NCI-H2227 (cell line): ENCODE data around the gene RIN3.

Source experiments
- DNase-seq: peaks from one replicate; lab custom pipeline; 2025; ENCODE audit not compliant: unreplicated experiment; lab: John Stamatoyannopoulos, UW

Gene RIN3

GRCh38 chr14:92573761-92574498 is 60.3 kb downstream of the RIN3 start:
- no peak for DNase-seq

DNA sequence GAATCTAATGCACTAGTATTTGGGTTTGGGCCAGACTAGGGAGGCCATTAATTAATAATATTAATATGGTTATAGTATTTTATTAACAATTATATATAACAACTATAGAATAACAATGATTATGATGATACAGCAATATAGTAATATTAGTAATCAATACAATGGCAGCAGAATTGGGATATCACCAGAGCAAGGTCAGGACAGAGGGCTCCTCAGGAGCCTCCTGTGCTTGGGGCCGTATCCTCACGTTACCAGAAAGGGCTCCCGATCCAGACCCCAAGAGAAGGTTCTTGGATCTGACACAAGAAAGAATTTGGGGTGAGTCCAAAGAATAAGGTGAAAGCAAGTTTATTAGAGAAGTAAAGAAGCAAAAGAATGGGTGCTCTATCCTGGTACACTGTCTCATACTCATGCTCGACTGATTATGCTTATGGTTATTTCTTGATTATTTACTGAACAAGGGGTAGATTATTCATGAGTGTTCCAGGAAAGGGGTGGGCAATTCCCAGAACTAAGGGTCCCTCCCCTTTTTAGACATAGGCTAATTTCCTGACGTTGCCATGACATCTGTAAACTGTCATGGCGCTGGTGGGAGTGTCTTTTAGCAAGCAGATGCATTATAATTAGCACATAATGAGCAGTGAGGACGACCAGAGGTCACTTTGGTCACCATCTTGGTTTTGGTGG is 61.6 kb downstream of the RIN3 start:
- DNase-seq: no peak

DNA sequence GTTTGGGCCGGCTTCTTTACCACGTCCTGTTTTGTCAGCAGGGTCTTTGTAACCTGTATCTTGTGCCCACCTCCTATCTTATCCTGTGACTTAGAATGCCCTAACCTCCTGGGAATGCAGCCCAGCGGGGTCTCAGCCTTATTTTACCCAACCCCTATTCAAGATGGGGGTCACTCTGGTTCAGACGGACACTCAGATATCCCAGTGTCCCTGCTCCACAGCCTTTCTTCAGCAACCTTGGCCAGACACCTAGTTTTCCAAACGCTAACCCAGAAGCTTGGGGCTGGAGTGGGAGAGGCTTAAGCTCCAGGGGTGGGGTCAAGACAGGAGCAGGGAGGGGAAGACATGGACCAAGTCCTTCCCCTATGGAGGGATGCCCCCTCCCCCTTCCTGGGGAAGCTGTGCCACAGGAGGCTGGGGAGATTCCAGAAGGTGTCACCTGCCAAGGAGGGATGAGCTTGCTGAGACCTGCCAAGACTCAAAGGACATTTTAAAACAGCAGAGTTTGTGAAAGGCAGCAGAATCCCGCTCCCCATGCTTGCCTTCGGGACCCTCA is 62.2 kb downstream of the RIN3 start:
- DNase-seq: no peak

DNA sequence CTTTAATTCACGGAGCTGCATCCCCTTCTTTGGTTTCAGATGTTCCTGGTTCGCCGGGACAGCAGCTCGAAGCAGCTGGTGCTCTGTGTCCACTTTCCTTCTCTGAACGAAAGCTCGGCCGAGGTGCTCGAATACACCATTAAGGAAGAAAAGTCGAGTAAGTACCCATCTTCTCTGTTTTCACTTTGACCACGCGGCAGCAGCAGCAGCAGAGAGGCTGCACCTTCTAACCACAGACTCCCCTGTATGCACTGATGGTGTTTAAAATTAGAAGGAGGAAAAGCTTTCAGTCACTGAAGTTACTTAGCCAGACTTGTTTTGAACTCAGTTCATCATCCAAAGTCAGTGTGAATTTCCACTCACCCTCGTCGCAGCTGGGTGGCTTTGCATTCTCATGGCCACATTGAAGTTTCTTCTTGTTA is 63.8 kb downstream of the RIN3 start:
- no peak for DNase-seq

DNA sequence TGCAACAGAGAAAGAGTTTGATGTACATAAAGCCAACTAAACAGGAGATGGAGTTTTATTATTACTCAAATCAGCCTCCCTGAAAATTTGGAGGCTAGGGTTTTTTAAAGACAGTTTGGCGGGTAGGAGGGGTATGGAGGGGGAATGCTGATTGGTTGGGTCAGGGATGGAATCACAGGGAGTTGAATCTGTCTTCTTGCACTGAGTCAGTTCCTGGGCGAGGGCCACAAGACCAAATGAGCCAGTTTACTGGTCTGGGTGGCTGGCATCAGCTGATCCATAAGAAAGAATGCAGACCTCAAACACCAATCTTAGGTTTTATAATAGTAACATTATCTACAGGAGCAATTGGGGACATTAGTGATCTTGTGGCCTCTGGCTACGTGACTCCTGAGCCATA is 64.9 kb downstream of the RIN3 start:
- no peak for DNase-seq

DNA sequence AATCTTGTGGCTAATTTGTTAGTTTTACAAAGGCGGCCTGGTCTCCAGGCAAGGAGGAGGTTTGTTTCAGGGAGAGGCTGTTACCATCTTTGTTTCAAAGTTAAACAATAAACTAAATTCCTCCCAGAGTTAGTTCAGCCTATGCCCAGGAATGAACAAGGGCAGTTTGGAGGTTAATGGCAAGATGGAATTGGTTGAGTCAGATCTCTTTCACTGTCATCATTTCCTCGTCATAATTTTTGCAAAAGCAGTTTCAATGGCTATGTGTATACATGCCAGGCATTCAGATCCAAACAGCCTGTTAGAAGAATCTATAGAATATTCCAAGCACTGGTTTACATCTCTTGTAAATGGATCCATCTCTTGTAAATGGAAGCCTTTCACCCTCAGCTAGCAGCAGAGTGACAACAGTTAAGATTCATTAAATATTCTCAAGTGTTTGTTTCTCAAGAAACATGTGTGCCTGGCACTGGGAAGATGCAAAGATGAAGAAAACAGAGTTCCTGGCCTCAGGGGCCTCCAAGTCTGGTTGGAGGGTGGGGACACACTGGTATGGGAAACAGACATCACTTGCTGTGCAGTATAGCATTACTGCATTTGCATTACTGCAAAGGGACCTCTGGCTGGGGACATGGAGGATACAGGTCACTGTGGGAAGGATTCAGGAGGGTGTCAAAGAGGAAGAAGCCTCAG is 65.8 kb downstream of the RIN3 start:
- no peak for DNase-seq

GRCh38 chr14:92581206-92581605 is 67.6 kb downstream of the RIN3 start:
- DNase-seq: no peak

DNA sequence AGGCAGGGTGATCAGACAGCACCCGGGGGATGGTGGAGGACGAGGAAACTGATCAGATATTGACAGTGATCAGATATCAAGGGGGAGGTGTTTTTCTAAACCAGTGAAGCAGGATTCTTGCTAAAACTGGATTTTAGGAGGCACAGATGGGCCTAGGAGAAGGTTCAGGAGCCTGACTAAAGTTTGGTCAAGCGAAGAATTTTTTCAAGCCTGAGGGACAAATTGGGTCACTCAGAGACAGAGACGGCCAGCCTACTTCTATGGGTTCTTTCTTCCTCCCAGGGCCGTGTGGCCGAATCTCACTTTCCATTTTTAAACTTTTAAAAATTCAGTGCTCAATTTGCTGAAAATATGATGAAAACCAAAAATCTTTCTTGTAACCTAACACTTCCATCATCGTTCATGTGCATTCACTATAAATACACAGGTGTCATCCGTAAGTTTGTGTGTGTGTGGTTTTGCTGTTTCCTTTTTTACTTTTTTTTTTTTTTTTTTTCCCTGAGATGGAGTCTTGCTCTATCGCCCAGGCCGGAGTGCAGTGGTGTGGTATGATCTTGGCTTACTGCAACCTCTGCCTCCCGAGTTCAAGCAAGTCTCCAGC is 68.5 kb downstream of the RIN3 start:
- no peak for DNase-seq

- no peak for DNase-seq
Measured at GRCh38 chr14:92582706-92583452, 69.3 kb downstream of the RIN3 start.

DNA sequence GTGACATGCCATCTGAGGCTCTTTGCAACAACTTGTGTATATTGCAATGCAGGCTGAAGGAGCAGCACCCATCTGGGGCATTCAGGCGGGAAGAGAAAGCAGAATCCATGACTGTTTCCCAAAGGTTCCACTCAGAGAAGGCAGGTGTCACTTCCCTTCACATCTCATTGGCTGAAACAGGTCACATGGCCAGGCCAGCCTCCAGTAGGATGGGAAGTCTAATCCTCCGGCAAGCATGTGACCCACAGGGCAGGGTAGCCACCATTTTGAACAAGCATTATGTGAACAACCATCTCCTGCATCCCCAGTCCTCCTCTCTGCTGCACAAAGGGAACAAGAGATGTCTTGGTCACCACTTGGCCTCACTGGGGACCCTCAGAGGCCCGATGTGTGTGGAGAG is 70.6 kb downstream of the RIN3 start:
- DNase-seq: no peak

- DNase-seq: no peak
Measured at GRCh38 chr14:92584816-92585215, 71.2 kb downstream of the RIN3 start.

GRCh38 chr14:92585981-92586937 is 72.7 kb downstream of the RIN3 start:
- no peak for DNase-seq

DNA sequence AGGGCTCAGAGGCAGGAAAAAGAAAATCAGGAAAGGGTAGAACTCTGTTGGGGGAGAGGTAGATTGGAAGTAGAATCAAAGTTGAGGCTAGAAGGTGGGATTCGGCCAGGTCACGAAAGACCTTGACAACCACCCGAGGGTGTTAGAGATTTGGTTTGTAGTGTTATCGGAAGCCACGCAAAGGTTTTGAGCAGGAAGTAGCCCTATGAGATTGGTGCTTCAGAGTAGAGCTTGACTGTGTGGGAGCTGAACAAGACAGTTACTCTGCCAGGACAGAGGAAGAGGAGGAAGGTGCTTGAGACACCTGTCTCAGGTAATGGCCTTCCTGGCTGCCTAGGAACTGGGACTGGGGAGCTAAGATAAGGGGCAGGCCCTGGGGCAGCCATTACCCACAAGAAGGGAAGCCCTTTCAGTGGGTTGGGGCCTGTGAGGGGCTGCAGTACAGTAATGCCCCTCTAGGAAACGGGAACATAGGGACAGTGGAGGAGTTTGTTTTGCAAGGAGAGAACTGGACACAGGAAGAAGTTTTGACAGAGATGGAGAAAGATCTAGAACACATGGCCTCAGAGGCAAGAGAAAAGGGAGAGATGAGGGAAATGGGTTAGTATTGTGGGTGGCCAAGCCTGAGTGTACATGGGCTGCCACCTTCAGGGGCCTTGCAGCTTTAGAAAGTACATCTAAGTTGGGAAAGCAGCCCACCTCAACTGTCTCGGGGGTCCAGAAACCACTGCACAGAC is 73.5 kb downstream of the RIN3 start:
- DNase-seq: no peak

DNA sequence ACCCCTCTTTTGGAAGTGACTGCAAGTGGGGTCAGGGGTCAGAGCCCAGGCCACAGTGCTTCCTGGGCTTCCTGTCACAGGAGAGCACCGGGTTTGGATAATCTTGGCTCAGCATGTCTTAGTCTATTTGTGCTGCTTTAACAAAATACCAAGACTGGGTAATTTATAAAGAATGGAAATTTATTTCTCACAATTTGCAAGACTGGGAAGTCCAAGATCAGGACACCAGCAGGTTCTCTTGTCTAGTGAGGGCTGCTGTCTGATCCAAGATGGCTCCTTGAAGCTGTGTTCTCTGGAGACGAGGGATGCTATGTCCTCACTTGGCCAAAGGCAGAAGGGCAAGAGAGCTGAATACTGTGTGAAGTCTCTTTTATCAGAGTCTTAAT is 74.1 kb downstream of the RIN3 start:
- no peak for DNase-seq

DNA sequence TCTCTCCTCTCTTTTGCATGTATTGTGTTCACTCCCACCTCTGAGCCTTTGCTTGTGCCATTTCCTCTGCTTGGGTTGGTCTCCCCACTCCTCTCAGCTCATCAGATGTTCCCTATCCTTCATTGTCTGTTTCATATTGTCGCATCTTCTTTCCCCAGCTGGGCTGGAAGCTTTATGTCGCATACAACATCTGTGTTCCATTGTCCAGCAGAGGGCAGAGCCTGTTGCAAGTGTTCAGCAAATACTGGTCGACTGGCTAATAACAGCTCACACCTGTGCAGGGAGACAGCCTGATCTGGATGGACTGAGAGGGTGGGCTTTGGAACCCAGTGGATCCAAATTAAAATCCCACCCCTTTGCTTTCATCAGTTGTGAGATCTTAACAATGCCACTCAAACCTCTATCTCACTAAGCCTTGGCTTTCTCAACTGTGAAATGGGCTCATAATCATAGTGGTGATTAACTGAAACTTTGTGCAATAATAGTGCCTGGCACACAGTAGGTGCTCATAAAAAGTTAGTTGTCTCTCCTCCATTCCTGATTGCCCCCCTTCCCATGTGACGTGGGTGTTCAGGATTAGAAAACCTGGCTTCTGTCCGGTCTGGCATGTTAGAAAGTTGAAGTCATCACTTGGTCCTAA is 75.8 kb downstream of the RIN3 start:
- peak; percentile 29 for DNase-seq

DNA sequence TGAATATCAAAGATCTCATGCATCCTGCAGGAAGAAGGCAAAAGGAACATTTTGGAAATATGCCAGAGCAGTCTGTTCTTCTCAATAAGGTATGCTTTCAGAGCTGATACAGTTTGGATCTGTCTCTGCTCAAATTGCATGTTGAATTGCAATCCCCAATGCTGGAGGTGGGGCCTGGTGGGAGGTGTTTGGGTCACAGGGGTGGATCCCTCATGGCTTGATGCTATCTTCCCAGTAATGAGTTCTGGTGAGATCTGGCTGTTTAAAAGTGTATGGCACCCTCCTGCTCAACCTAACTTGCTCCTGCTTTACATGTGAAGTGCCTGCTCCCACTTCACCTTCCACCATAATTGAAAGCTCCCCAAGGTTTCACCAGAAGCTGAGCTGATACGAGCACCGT is 76.6 kb downstream of the RIN3 start:
- no peak for DNase-seq

- DNase-seq: no peak
Measured at GRCh38 chr14:92590941-92591340, 77.4 kb downstream of the RIN3 start.

- DNase-seq: no peak
Measured at GRCh38 chr14:92591346-92591745, 77.8 kb downstream of the RIN3 start.
